EH (cell line): ENCODE data around the gene CRLF1.
A peak's percentile ranks its signal among the peaks of the same experiment; 100 is the strongest.

Experiments
- DNase-seq: peaks from one replicate; pipeline ENCODE4 v3.0.0-alpha.2; 2015; ENCODE audit warnings: low read depth

Gene CRLF1, protein sequence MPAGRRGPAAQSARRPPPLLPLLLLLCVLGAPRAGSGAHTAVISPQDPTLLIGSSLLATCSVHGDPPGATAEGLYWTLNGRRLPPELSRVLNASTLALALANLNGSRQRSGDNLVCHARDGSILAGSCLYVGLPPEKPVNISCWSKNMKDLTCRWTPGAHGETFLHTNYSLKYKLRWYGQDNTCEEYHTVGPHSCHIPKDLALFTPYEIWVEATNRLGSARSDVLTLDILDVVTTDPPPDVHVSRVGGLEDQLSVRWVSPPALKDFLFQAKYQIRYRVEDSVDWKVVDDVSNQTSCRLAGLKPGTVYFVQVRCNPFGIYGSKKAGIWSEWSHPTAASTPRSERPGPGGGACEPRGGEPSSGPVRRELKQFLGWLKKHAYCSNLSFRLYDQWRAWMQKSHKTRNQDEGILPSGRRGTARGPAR

DNA sequence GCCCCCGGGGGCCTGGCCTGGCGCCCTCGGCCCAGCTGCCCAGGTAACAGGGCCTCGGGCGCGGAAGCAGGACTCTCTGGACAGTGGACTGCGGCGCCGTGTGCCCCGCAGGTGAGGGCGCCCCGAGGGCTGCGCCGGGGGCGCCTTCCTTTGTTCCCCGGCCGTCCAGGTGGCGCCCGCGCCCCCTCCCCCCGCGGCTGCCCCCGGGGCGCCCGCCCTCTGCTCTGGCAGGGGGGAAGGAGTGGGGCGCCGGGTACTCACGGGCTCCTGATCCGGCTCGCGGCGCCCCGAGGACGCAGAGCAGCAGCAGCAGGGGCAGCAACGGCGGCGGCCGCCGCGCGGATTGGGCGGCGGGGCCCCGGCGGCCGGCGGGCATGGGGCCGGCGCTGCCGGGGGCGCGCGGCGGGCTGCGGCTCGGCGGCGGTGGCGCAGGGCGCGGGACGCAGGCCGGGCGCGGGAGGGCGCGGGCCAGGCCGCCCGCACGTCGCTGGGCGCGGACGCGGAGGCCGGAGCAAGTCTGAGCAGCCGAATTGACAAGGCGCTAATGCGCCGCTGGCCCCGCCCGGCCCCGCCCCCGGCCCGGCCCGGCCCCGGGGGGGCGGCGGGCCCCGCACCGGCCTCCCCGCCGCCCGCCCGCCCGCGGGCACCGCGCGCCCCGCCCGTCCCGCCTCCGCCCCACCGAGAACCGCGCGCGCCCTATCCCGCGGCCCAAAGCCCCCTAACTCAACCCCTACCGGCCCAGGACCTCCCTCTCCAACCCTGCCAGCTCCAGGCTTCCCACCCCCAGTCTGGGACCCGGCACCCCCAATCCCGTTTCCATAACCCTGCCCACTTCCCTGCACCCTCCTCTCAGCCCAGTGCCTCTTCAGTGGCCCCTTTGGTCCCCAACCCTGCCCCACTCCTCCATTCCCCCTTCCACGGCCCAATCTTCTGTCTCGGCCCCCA is at the start of gene CRLF1:
Gene CRLF1, minus strand, starts transcription at position 519 of the 945 bp plus-strand sequence. Its CDS starts 143 bp downstream, at position 376.
- no peak for DNase-seq

DNA sequence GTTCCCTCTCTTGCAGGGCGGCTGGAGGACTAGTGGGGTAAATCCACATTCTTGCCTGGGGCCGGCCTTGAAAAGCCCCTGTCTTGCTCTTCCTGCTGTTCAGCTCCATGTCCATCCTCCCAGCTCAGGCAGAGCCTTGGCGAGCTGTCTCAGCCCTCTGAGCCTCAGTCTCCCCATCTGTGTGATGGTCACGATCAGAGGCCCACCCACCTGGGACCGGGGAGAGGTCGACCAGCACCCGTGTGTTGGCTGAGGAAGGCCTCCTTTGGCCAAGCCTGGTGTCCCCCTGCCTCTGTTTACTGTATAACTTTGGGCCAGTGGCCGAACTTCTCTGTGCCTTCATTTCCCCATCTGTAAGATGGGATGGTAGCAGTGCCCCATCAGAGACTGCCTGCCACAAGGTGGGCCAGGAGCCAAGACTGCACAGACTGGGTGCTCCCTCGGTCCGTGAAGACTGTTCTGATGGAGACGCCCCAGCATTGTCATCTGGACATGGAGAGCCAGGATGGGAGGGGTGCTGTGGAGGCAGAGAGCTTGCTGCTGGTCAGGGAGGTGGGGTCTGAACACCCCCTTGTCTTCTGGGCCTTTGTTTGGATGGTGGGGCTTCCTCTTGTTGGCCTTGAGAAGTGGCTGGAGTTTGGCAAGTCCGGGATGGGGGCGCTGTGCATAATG is 48.7 kb upstream of the CRLF1 start:
- no peak for DNase-seq

DNA sequence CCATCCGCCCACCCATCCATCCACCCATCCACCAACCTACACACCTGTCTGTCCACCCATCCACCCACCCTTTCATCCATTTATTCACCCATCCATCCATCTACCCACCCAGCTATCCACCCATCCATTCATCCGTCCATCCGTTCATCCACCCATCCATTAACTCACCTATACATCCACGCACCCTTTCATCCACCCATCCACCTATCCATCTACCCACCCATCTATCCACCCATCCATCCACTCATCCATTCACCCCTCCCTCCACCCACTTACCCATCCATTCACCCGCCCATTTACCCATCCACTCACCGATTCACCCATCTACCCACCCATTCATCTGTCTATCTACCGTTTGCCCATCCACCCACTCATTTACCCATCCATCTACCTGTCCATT is 47.9 kb upstream of the CRLF1 start:
- no peak for DNase-seq

DNA sequence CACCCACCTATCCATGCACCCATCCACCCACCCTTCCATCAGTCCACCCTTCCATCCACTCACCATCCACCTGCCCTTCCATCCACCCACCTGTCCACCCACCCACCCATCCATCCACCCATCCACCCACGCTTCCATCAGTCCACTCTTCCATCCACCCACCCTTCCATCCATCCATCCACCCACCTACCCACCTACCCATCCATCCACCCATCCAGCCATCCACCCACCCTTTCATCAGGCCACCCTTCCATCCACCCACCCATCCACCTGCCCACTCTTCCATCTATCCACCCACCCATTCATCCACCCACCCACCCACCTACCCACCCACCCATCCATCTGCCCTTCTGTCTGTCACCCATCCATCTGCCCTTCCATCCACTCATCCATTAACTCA is 47.3 kb upstream of the CRLF1 start:
- no peak for DNase-seq

DNA sequence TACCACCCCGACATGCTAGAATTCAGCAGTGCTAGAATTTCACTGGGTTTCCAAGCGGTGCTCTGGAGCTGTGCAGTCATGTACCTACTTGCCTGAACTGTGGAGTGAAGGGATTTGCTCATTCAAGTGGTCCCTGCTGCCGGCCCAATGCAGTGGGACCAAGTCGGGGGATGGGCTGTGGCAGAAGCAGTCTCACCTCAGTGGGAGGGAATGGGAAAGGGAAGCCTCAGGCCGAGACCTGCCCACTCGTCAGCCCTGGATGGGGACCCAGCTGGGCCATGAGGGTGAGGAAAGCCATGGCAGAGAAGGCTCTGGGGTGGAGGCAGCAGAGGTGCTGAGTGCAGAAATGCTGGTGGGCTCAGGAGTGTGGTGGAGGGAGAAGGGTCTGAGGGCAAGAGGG is 45.1 kb upstream of the CRLF1 start:
- no peak for DNase-seq

DNA sequence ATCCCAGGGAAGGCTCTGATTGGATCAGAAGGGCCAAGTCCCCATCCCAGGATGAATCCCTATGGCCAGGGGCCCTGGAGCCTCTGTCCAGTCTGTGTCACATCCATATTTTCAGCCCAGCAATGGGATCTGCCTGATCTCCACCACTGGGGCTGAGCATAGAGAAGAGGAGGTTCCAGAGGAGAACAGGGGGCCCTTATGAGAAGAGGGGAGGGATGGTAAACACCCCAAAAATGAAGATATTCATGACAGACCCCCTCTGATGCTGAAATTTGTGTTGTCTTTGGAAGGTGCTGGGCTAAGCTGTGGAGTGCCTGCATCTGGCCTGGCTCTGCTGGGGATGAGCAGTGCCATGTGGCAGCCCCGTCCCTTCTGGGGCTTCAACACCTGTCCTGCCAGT is 44.7 kb upstream of the CRLF1 start:
- DNase-seq = no peak

DNA sequence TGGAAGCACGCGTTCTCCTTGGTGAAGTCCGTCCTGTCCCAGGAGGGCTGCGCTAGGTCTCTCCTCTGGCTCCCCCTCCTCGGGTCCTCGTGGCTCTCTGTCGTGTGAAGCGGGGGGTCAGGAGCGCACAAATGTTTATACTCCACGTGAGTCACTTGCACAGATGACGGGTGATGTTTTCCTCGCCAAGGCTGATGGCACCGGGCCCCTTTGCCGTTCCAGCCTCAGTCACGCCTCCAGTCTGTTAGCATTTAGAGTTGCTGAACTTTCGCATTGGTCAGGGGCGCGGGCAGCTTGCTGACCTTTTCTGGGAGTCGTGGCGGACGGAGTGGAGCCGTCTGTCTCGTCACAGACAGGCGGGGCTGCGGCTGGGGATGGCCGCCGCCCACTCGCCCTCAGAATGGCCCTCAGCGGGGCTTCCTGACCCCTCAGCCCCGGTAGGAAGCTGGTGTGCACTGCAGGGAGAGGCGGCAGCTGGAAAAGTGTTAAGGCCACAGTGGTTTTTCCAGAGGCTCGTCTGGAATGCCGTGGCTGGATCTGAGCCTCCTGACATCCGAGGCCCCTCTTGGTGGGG is 44.0 kb upstream of the CRLF1 start:
- DNase-seq = peak; percentile 89

DNA sequence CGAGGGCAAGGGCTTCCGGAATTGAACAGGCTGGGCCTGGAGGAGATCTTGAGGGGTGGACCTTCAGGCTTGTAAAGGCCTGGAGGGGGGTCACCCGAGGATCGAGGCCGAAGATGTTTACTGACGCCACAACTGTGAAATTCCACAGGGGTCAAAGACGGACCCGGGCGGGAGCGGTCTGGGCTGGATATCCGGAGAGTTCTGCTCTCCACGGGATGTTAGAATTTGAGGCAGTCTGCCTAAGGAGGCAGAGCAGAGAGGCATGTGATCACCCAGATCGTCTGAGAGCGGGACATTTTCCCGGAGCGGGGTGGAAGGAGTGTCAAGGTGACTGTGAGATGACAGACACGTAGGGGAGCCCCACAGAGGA is 43.4 kb upstream of the CRLF1 start:
- DNase-seq = peak; percentile 72

DNA sequence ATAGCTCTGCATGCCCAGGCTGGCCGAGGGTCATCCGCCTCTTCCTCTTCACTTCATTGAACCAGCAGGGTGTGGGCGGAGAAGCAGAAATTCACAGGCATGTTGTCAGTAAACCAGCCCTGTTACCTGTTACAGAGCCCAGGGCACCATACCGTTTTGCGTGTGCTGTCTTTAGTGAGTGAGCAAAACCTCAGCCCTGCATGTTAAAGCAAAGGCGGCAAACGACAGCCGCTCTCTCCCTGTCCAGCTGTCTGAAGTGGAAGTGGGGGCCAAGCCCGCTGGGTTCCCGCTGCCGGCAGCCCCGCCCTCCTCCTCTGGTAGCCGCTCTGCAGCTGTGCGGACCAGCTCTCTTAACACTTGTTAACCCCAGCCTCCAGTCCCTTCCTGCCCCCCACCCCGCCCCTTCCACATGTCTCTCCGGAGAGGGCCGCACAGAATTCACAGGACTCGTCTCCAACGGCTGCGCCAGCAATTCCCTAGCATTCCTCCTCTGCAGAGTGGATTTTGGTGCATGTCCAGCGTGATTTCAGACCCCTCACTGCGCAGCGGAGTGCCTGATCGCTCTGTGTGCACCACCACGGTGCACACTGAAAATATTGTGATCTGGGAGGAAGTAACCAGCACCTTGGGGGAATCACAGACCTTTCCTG is 42.9 kb upstream of the CRLF1 start:
- peak; percentile 63 for DNase-seq

DNA sequence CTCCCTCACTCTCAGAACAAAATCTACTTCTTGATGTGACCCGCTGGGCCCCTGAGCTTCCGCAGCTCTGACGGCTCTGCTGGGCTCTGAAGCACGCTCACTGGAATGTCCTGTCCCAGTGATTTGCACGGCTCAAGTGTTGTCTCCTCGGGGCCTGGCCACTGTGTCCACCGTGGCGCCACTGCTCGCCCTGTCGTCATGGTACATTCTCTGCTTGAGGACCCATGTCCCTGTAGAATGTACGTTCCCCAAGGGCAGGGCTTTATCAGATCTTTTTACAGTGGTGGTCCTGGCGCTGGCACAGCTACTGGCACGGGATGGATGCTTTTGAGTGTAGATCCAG is 42.3 kb upstream of the CRLF1 start:
- peak; percentile 51 for DNase-seq

DNA sequence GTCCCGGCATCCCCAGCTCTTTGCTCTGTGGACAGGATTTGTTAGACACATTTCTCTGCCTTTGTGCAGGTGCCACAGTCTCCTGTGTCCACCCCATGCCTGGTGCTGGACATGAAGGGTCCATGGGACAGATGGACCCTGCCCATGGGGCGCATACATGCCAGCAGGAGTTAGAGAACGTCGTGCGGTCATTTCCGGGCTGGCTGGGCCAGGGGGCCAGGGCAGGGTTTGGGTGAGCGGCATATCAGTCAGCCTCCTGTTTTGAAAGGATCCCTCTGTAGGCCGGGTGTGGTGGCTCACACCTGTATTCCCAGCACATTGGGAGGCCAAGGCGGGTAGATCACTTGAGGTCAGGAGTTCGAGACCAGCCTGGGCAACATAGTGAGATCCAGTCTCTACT is 41.2 kb upstream of the CRLF1 start:
- DNase-seq = no peak

DNA sequence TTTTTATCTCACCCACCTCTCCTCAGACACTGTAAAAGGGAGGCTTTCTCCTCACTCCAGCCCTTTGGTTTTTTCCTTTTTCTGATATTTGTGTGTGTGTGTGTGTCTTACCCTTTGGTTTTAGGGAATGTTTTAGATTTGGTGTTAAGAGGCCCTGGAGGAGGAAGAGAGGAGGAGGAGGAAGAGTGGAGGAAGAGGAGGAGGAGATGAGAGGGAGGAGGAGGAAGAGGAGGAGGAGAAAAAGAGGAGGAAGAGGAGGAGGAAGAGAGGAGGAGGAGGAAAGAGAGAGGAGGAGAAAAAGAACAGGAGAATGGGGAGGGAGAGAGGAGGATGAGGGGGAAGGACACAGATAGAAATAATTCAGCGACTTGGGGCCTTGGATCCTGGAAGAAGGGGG is 40.8 kb upstream of the CRLF1 start:
- no peak for DNase-seq

DNA sequence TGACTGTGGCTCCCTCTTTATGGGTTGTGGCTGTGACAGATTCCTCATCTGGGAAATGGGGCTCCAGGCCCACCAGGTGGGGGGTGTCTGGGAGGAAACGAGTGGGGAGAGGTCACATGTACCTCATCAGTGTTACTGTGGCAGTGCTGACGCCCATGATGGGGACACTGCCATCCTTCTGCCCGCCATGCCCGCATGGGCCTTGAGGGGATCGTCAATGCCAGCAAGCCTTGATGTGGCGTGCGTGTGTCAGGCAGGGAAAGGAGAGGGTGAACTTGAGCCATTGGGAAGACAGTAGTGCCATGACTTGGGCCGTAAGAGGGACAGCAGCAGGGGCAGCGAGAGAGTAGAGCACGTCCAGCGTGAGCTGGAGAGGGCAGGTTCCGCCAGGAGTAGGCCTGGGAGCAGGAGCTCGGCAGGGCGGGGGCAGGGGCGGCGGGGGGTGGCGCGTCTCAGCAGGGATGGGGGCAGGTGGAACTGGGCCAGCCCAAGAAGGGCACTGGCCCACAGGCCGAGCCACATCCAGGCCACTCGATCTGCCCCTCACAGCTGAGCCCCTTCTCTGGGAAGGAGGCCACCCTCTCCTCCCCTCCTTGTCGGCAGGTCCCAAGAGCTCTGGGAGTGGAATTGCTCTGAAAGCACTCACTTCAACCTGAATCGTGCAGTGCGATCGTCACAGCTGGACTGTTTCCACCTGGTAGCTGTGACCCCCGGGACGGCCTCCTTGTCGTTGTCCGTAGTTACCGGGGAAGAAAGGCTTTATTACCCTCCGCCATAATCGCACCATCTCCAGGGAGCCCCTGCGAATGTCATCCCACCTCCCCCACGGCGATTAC is 40.2 kb upstream of the CRLF1 start:
- no peak for DNase-seq

DNA sequence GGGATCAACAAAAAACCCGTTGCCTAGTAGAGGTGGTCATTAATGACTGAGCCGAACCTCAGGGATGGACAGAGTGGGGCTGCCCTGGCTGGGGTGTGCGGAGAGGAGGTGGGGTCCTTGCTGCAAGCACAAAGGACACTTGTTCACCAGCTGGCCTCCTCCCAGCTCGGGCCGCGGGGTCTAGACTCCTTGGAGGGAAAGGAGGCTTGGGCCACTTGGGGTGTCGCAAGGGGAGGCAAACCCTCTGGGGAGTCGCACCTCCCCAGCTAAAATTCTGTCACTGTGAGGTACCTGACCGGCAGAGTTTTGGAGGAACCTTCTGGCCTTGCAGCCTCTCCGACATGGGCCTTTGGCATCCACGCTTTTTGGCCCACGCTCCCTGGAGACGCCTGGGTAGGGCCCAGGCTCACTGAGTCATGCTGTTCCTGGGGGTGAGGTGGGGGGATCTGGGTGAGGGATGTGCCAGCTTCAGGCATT is 38.5 kb upstream of the CRLF1 start:
- DNase-seq = no peak

DNA sequence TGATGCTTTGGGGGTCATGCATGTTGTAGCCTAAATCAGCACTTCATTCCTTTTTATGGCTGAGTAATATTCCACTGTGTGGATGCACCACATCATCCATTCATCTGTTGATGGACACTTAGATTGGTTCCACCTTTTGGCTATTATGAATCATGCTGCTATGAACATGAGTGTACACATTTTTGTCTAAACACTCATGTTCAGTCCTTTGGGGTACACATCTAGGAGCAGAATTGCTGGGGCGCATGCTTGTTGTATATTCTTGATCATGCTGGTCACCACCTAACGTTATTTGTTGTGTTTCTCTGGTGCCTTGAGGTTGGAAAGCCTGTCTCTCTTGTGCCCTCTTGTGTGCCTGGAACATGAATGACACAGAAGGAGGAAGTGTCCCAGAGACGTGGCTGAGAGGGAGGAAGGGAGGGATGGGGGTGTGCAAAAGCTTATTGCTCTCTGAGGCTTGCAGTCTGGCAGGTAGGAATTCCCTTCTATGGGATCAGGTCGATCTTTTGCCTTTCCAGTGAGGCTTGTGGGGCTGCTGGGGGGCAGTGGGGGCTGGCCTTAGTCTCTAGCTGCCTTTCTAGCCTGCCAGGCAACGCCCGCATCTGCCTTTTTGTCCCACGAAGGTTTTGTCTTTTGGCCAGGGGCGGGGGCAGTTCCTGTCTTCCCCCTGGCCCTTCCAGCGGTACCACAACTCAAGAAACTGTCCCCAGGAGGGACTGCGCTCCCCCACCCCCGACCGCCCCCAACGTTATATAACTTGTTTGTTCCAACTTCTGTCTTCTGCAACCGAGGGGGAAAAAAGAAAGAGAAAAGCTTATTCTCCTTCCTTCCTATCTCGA is 37.8 kb upstream of the CRLF1 start:
- DNase-seq = no peak

DNA sequence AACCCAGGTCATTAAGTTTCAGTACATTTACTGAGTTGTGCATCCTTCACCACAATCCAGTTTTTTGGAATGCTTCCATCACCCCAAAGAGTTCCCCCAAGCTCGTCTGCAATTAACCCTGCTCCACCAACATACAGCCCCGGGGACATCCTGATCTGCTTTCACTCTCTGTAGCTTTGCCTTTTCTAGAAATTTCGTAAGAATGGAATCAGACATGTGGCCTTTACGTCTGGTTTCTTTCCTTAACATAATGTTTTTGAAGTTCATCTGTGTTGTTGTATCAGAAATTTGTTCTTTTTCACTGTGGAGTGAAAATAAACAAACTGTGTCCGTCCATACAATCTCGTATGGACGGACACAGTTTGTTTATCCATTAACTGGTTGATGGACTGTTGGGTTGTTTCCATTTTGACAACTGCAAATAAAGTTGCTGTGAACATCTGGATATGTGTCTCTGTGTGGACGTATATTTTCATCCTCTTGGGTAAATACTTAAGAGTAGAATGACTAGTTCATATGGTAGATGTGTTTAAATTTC is 33.2 kb upstream of the CRLF1 start:
- DNase-seq = no peak

DNA sequence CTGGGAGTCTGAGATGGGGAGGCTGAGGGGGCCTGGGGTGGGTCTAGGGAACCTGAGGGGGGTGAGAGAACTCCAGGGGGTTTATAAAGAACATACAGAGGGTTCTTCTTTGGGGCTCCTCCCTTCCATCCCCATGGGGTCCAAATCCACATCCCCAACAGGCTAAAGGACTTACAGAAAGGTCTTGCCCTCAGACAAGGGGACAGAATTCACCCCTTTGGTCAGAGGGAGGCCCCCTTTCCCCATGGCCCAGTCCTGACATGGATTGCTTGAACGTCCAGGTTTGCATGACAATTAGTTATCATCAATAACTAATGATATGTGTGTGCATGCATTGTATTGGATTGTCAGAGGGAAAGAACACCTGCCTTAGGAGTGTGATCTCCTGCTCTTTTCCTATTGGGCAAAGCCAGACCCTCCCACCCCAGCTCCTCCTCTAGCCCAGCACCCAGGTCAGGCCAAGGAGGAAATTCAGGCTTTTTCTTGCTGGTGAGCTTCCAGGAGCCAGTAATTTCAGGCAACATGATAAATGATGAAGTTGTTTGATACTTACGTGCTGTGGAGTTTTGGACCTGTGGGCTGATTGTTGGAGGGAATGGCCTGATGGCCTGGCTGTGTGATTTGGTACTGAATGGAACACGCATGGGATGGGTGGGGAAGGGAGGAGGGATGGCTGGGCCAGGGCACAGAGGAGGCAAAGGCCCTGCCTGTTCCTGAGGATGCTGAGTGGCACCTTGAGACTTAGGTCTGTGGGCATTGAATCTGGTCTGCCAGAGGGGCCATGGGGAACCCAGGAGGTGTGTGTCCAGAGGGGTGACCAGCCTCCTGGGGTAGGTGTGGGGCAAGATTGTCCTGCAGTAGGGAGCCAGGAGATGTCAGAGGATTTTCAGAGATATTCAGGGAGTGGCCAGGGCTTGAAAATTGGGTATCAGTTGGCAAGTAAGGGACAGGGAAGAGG is 31.4 kb upstream of the CRLF1 start:
- no peak for DNase-seq

DNA sequence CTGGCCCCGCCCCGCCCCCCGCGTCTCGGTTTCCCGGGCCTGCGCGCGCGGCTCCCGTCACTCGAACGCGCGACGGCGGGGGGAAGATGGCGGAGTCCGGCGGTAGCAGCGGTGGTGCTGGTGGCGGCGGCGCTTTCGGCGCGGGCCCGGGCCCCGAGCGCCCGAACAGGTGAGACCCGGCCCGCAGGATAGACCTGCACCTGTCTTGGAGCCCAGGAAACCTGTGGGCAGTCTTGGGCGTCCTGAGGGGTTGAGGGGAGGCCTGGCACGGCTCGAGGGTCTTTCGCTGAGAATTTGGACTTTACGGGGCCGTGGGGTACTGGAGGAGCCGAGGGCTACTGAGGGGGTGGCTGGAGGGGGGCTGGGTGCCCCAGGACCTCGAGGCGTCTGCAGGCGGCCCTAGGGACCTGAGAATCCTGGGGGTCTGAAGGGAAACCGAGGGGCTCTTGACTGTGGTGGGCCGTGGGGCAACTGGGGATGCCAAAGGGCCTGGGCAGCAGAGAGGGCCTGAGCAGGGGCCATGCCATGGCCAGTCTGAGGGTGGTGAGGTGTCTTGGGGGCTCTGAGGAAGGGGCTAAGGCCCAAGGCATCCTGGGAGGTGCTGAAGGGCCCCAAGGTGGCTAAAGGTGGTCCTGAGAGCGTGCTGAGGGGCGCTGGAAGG is 30.5 kb upstream of the CRLF1 start, which contains the start of gene KLHL26:
Gene KLHL26, plus strand, starts transcription at position 60 of the 661 bp plus-strand sequence. Its CDS starts 27 bp downstream, at position 87.
- no peak for DNase-seq
